Hepatic stellate cell (primary cell): ENCODE data around the gene YBX3.
A peak's percentile ranks its signal among the peaks of the same experiment; 100 is the strongest.
"Not testable (repeated sequence)": the region's sequence is repeated elsewhere in the genome, so short reads cannot be mapped to it uniquely, and the experiment has no call there.

Source experiments
- DNase-seq: peaks from one replicate; pipeline ENCODE4 v3.0.0; 2011; ENCODE audit warnings: low spot score

The YBX3 gene

DNA sequence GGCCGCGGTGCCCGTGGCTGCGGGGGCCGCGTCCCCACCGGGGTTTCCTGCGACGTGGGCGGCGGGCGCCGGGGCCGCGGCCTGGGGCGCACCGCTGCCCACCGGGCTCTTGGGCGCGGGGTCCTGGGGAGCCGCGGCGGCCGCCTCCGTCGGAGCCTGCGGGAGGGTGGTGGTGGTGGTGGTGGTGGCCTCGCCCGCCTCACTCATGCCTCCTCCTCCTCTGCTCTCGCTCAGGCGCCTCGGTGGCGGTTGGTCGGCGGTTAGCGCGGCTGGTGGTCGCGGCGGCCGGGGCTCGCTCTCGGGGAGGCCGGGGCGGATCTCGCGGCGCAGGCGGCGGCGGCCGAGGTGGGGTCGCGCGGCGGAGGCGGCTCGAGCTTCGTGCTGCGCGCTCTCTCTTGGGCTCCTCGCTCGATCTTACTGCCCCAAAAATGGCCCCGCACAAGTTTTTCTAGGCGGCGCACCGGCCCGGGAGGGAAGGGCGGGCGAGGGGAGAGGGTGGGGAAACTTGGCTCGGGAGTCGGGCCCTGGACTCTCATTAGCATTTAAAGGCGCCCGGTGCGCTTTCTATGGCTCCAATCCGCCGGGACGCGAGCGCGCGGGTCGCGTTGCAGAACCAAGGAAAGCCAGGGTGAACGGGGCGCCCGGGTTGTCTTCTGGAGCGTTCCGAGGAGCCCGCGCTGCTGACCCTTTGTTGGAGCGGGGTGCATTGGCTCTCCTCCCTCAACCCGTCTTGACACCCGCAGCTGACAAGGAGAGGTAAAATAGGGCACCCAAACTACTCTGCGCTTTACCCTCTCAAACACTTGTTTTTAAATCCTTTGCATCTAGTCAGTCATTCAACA lies at the start of gene YBX3:
YBX3 (minus strand) TSS at position 419 of the 842 bp plus-strand sequence; CDS start at position 207, 212 bp downstream.
- peak; percentile 86 for DNase-seq

DNA sequence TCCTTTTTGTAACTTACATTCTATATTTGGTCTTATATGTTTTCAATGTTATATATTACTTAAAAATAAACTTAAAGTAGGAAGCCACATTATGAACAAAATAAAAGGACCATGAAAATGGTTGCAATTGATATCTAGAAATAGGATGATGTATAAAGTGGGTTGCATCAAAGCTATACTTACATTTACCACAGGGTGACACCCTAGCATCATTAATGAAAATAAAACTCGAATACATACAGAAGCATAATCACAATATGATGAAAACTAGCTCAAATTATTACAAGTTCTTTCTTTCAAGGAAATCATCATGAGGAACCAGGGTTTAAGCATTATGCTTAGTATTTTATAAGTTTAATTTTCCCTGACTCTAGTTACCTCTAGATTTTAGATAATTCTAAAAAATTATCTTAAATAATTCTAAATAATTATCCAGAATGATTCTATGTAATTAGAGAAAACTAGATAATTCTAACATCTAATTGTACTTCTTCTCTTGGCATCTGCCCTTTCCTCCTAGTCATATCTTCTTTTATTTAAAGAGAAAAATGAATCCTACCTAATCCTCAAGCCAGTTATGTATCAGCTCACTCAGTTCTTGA lies 48.1 kb upstream of the YBX3 start:
- DNase-seq, result no peak

DNA sequence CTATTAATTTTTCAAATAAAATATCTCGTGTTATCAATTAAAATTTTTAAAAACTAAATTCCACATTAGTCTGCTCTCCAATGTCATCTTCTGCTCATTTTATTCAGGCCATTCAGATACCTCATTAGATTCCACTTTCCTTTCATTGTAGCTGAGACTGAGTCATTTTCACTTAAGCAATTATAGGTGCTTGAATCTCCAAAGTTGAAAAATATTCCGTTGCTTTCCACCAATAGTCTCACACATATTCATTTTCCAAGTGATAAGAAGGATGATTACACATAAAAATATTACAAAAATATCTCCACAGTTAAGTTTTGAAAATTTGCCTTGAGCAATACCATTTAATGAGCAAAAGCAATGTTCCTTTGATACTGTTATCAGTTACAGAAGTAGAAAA lies 36.5 kb upstream of the YBX3 start:
- no peak for DNase-seq

- no peak for DNase-seq
Measured at GRCh38 chr12:10756194-10756593, 33.1 kb upstream of the YBX3 start.

GRCh38 chr12:10753059-10753458 lies 29.9 kb upstream of the YBX3 start:
- no peak for DNase-seq

GRCh38 chr12:10750385-10750727 lies 27.2 kb upstream of the YBX3 start:
- no peak for DNase-seq

DNA sequence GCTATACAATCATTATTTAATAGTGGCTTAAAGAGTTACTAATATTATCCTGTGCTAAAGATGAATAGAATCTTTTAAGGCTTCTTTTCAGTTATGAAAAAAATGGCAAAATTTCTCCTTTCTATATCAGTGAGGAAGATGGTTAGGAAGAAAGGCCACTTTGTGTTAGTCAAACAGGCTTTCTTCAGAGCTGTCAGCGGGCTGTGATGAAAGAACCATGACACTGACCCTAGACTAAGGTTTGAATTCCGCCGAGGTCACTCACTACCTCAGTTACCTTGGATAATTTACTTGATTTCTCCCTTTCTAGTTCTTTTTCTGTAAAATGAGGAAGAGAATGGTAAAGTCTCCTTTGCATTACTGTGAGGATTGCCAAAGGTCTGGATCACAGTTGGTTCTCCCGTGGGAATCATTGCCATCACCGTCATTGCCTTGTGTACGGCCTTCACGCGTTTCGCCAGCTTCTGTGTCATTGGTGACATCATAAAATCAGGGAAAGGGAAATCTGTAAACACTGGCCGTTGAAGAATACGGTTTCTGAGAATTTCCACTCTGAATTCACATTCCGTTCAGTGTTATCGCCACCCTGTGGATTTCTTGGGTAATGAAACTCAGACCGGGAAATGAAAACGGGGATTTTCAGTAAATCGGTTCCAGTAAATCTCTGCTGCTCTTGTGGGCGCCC lies 26.7 kb upstream of the YBX3 start:
- peak; percentile 34 for DNase-seq

- no peak for DNase-seq
Measured at GRCh38 chr12:10747730-10748129, 24.6 kb upstream of the YBX3 start.

DNA sequence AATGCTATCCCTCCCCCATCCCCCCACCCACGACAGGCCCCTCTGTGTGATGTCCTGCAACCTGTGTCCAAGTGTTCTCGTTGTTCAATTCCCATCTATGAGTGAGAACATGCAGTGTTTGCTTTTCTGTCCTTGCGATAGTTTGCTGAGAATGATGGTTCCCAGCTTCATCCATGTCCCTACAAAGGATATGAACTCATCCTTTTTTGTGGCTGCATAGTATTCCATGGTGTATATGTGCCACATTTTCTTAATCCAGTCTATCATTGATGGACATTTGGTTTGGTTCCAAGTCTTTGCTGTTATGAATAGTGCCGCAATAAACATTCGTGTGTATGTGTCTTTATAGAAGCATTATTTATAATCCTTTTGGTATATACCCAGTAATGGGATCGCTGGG lies 20.3 kb upstream of the YBX3 start:
- not testable (repeated sequence) for DNase-seq

DNA sequence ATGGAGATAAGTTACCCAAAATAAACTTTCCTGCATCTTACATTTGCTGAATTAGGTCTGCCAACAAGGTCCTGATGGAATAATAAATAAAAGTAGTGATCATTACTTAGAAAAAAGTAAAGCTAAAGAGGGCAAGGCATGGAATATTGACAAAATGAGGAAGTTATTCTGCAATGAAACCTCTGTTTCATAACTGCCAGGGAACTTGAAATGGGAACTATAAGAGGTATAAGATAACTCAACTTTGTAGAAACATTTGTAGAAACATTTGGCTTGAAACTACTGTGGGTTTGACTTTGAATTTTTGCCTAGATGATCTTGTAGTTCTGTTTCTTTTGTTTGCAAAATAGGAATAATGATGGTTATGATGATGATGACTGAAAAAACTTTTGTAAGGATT lies 18.7 kb upstream of the YBX3 start:
- no peak for DNase-seq

DNA sequence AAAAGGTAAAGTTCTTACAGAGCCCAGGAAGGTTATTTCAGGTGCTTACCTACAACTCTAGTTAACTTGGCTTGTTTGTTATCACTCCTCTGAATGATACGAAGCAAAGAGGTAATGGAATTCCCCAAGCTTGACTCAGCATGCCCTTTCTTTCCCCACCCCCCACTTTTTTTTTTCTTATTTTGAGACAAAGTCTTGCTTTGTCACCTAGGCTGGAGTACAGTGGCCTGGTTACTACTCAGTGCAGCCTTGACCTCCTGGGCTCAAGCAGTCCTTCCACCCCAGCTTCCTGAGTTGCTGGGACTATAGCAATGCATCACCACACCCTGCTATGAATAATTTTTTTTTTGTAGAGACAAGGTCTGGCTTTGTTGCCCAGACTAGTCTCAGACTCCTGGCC lies 17.1 kb upstream of the YBX3 start:
- DNase-seq, result no peak

- no peak for DNase-seq
Measured at GRCh38 chr12:10739157-10740118, 16.3 kb upstream of the YBX3 start.

GRCh38 chr12:10737249-10737648 lies 14.1 kb upstream of the YBX3 start:
- no peak for DNase-seq

DNA sequence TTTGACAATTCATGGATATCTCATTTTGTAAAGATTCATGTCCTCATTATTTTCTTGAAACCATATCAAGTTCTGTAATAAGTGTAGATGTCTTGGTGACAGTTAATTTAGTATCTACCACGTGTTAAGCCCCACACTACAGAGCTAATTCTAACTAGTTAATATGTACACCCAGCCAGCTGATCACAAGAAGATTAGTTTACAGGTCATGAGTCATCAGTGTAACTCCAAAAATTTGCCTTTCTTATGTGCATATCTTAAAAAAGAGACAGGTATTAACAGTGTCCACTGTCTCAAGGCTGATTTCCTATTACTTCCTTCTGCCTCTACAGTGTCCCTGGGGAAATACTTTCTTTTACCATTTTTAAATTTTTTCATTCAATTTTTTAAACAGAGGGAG lies 13.3 kb upstream of the YBX3 start:
- DNase-seq, result no peak

- no peak for DNase-seq
Measured at GRCh38 chr12:10735428-10735827, 12.3 kb upstream of the YBX3 start.

GRCh38 chr12:10732549-10732948 lies 9.4 kb upstream of the YBX3 start:
- no peak for DNase-seq

GRCh38 chr12:10732066-10732465 lies 8.9 kb upstream of the YBX3 start:
- no peak for DNase-seq

DNA sequence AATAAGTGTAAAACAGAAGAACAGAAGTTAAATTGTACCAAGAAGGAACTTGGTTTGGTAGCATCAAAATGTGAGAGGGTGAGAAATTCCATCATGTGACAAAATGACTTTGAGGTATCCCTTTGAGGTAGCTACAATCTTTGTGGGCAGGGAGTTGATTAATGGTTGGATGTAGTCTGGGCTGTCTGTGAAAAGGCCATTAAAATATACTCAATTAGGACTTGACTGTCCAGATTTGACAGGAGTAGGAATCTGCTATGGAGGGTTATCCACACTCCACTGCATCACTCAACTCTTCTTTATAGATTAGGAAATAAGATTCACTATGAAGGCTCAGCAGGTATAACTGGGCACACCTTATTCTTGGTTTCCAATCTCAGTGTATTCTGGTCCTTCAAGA lies 7.4 kb upstream of the YBX3 start:
- no peak for DNase-seq

DNA sequence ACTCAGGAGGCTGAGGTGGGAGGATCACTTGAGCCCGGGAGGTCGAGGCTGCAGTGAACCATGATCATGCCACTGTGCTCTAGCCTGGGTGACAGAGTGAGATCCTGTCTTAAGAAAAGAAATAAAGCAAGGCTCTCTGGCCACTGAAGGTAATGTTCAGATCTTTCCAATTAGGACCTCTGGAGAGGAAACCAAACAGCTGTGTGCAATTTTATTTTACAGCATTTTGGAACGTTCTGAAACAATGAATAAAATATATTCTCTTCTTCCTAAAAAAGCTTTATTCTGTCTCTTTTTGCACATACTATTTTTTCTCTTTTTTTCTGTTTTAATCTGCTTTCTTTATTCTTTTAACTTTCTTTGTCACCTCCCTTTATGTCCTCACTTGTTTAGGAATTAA lies 5.0 kb upstream of the YBX3 start:
- no peak for DNase-seq

- no peak for DNase-seq
Measured at GRCh38 chr12:10726945-10727344, 3.8 kb upstream of the YBX3 start.

DNA sequence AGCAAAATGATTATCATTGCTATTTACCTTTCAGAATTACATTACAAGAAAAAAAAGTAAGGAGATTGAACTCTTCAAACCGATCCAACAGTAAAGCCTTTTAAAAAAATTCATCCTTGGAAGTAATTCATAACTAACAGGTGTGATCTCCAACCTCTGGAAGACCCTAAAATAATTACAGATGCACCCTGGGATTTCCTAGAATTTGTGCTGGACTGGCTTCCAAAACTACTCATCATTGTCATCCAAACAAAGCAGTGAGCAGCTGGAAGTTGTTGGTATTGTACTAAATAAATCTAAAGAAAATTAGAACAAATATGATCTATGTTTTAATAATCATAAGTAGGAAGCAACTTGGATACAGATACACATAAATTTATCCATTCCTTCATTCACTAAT lies 1.9 kb upstream of the YBX3 start:
- no peak for DNase-seq

- DNase-seq, result peak; percentile 63
Measured at GRCh38 chr12:10722502-10722904, 620 bp downstream of the YBX3 start.
